GM23248 (cell line): ENCODE results near the gene SNRPD3. TPM values are rescaled to one million over a fixed set of nuclear protein-coding genes. Genes with fewer than 3 reads are reported as not detected.
A peak's percentile ranks its signal among the peaks of the same experiment; 100 is the strongest.

Experiments
- DNase-seq: peaks from one replicate; pipeline ENCODE4 v3.0.0-alpha.2; 2015
- H2AFZ ChIP-seq: fragments of 200-600 bp; sonication (generic); 2 replicates; pipeline ENCODE4 v1.6.1; 2016; ENCODE audit warnings: antibody characterized with exemption
- H3F3A ChIP-seq: fragments of 200-600 bp; sonication (generic); 2 replicates; pipeline ENCODE4 v1.6.1; 2016; ENCODE audit warnings: mild to moderate bottlenecking, antibody characterized with exemption, mixed run types; ENCODE audit not compliant: insufficient read depth
- H3K27ac ChIP-seq: fragments of 200-600 bp; sonication (generic); 2 replicates; pipeline ENCODE4 v1.5.1; 2016; ENCODE audit warnings: mild to moderate bottlenecking
- H3K27me3 ChIP-seq: fragments of 200-600 bp; sonication (generic); replicated peaks from 2 replicates; pipeline ENCODE4 v1.6.1; 2016; ENCODE audit warnings: mild to moderate bottlenecking; ENCODE audit not compliant: insufficient read depth
- H3K36me3 ChIP-seq: fragments of 200-600 bp; sonication (generic); 2 replicates; pipeline ENCODE4 v1.6.1; 2016; ENCODE audit warnings: low read depth, mild to moderate bottlenecking
- H3K4me1 ChIP-seq: fragments of 200-600 bp; sonication (generic); 2 replicates; pipeline ENCODE4 v1.6.1; 2016; ENCODE audit warnings: mild to moderate bottlenecking; ENCODE audit not compliant: insufficient read depth
- H3K4me2 ChIP-seq: fragments of 200-600 bp; sonication (generic); one replicate; pipeline ENCODE4 v1.6.1; 2016; ENCODE audit warnings: mild to moderate bottlenecking; ENCODE audit not compliant: unreplicated experiment
- H3K4me3 ChIP-seq: fragments of 200-600 bp; sonication (generic); 2 replicates; pipeline ENCODE4 v1.5.1; 2016; ENCODE audit warnings: mild to moderate bottlenecking
- H3K79me2 ChIP-seq: fragments of 200-600 bp; sonication (generic); 2 replicates; pipeline ENCODE4 v1.6.1; 2016; ENCODE audit warnings: mild to moderate bottlenecking; ENCODE audit not compliant: insufficient read depth
- H3K9ac ChIP-seq: fragments of 200-600 bp; sonication (generic); 2 replicates; pipeline ENCODE4 v1.6.1; 2016; ENCODE audit warnings: mild to moderate bottlenecking
- H3K9me2 ChIP-seq: fragments of 200-600 bp; sonication (generic); 2 replicates; pipeline ENCODE4 v1.6.1; 2016; ENCODE audit warnings: mixed run types, mild to moderate bottlenecking, moderate library complexity; ENCODE audit not compliant: insufficient read depth
- H3K9me3 ChIP-seq: fragments of 200-600 bp; sonication (generic); one replicate; pipeline ENCODE4 v1.6.1; 2017; ENCODE audit warnings: low read depth
- H4K20me1 ChIP-seq: fragments of 200-600 bp; sonication (generic); 2 replicates; pipeline ENCODE4 v1.6.0; 2016; ENCODE audit not compliant: insufficient read depth
- EZH2 ChIP-seq: fragments of 200-600 bp; sonication (generic); IDR thresholded peaks from 2 replicates; pipeline ENCODE4 v1.6.1; 2018; ENCODE audit warnings: antibody characterized with exemption, mild to moderate bottlenecking; ENCODE audit not compliant: insufficient read depth, poor library complexity, severe bottlenecking
- EZH2phosphoT487 ChIP-seq: fragments of 200-600 bp; sonication (generic); IDR thresholded peaks from 2 replicates; pipeline ENCODE4 v1.6.1; 2018; ENCODE audit warnings: antibody characterized with exemption, moderate library complexity, mild to moderate bottlenecking, low read depth; ENCODE audit not compliant: insufficient read depth
- WGBS, 2 experiments: methylation state at CpG; one replicate each; pipeline ENCODE4 v1.1.6; 2015 to 2017; ENCODE audit warnings: low lambda C conversion rate in 2 of 2, low coverage in 1 of 2; ENCODE audit errors: missing lambda C conversion rate in 2 of 2; 5-methylcytosine and 5-hydroxymethylcytosine counted together
- in situ Hi-C: fragments of 300-500 bp; cut with MboI; formaldehyde crosslinking; loops from 2 replicates; pipeline ENCODE4 v1.15.0; 2020
- polyA plus RNA-seq: library from polyadenylated mRNA; unstranded; fragments of >200 nt; fragmentation: Nextera tagmentation; extraction: Ambion mirVana; gene quantifications from 2 replicates; pipeline ENCODE4 v1.2.1, GENCODE V29; 2016
- total RNA-seq: library from RNA; depleted of rRNA; stranded (reverse); fragments of >200 nt; shearing (Covaris generic); gene quantifications from 2 replicates; pipeline ENCODE4 v1.2.3, GENCODE V29; 2014

Gene SNRPD3
- total and polyA plus RNA-seq, 2 experiments from 2014 or later: 106 to 109 TPM

GRCh38 chr22:24514241-24515026, 41.4 kb upstream of the SNRPD3 start:
- no peak overlapping the region for H3K9ac ChIP-seq
- WGBS, 2 experiments: 73 to 77% methylated on average over 14 of the region's 14 CpGs
- H3K4me3 ChIP-seq: no peak overlapping the region
- H2AFZ ChIP-seq: no peak overlapping the region
- H3K27ac ChIP-seq: no peak overlapping the region
- no peaks in the 10 kb centered on the region for H3K9me3 ChIP-seq
- H3K27me3 ChIP-seq: peaks cover 15% of the 10 kb centered on the region; the same call in 1 of the 2 replicates
- H3K79me2 ChIP-seq: no peaks in the 10 kb centered on the region
- H3K36me3 ChIP-seq: no peaks in the 10 kb centered on the region
- peaks cover 19% of the 10 kb centered on the region for H3K4me1 ChIP-seq
- no peak for DNase-seq
- in situ Hi-C loops: loop anchor here (10.0 kb wide), 1 partner anchor 190 kb away; no protein-coding TSS in a partner anchor
- no peaks in the 10 kb centered on the region for H4K20me1 ChIP-seq
- no peak overlapping the region for H3K4me2 ChIP-seq
- H3K9me2 ChIP-seq: no peaks in the 10 kb centered on the region
- TF ChIP-seq EZH2 (no peak), EZH2phosphoT487 (no peak)
- H3F3A ChIP-seq: peaks cover 21% of the 10 kb centered on the region

GRCh38 chr22:24515027-24515338, 40.8 kb upstream of the SNRPD3 start:
- no peaks in the 10 kb centered on the region for H3K36me3 ChIP-seq
- H3K9me2 ChIP-seq: no peaks in the 10 kb centered on the region
- no peak for TF ChIP-seq EZH2
- H3K27ac ChIP-seq: no peak overlapping the region
- no peak overlapping the region for H3K4me2 ChIP-seq
- DNase-seq: no peak
- no peaks in the 10 kb centered on the region for H3K79me2 ChIP-seq
- in situ Hi-C loops: loop anchor here (10.0 kb wide), 1 partner anchor 190 kb away; no protein-coding TSS in a partner anchor
- 56 to 69% methylated on average over 8 of the region's 8 CpGs for WGBS, 2 experiments
- H3K9me3 ChIP-seq: no peaks in the 10 kb centered on the region
- H2AFZ ChIP-seq: no peak overlapping the region
- H3K9ac ChIP-seq: no peak overlapping the region
- peaks cover 21% of the 10 kb centered on the region for H3F3A ChIP-seq
- H4K20me1 ChIP-seq: no peaks in the 10 kb centered on the region
- peaks cover 19% of the 10 kb centered on the region for H3K4me1 ChIP-seq
- H3K27me3 ChIP-seq: peaks cover 15% of the 10 kb centered on the region; the same call in 1 of the 2 replicates
- no peak overlapping the region for H3K4me3 ChIP-seq

GRCh38 chr22:24516301-24516737, 39.5 kb upstream of the SNRPD3 start:
- H3K4me3 ChIP-seq: peak overlapping the region; percentile 30
- H3F3A ChIP-seq: peaks cover 14% of the 10 kb centered on the region
- no peaks in the 10 kb centered on the region for H3K36me3 ChIP-seq
- H3K27ac ChIP-seq: no peak overlapping the region
- H3K9ac ChIP-seq: no peak overlapping the region
- no peaks in the 10 kb centered on the region for H3K79me2 ChIP-seq
- peak overlapping the region; percentile 74 for H3K4me2 ChIP-seq
- H3K4me1 ChIP-seq: peaks cover 13% of the 10 kb centered on the region
- 0 out of 2 replicates have a peak overlapping the region, but pooled peaks have one; percentile 18 for H2AFZ ChIP-seq
- peak; percentile 92 for DNase-seq
- TF ChIP-seq EZH2 (no peak), EZH2phosphoT487 (no peak)
- H3K9me3 ChIP-seq: no peaks in the 10 kb centered on the region
- no peaks in the 10 kb centered on the region for H3K9me2 ChIP-seq
- in situ Hi-C loops: loop anchor here (10.0 kb wide), 1 partner anchor 192 kb away; no protein-coding TSS in a partner anchor
- H4K20me1 ChIP-seq: no peaks in the 10 kb centered on the region
- H3K27me3 ChIP-seq: peaks cover 15% of the 10 kb centered on the region; the same call in 1 of the 2 replicates
- WGBS, 2 experiments: 0 to 4% methylated on average over 3 of the region's 3 CpGs

- Histone ChIP-seq H3K9me2 (no peaks in the 10 kb centered on the region), H4K20me1 (no peaks in the 10 kb centered on the region), H2AFZ (no peak overlapping the region), H3K79me2 (no peaks in the 10 kb centered on the region), H3K36me3 (no peaks in the 10 kb centered on the region), H3F3A (peaks cover 14% of the 10 kb centered on the region), H3K4me3 (no peak overlapping the region), H3K27ac (no peak overlapping the region), H3K4me1 (peaks cover 5% of the 10 kb centered on the region), H3K9ac (no peak overlapping the region), H3K9me3 (no peaks in the 10 kb centered on the region), H3K4me2 (no peak overlapping the region), H3K27me3 (peaks cover 15% of the 10 kb centered on the region; the same call in 1 of the 2 replicates)
- DNase-seq: no peak
- TF ChIP-seq EZH2phosphoT487 (no peak), EZH2 (no peak)
- 88 to 97% methylated on average over 2 of the region's 2 CpGs for WGBS, 2 experiments
- in situ Hi-C loops: loop anchor here (10.0 kb wide), 1 partner anchor 193 kb away; no protein-coding TSS in a partner anchor
Observed at GRCh38 chr22:24517446-24517845, 38.4 kb upstream of the SNRPD3 start.
